Fibroblast of mammary gland (primary cell): ENCODE measurements around the gene U2AF2.

Experiments
- DNase-seq: peaks from one replicate; pipeline ENCODE4 v3.0.0-alpha.2; 2010; ENCODE audit warnings: low read depth
- H3K4me3 ChIP-seq: 2 replicates; pipeline ENCODE4 v1.5.1; 2011; ENCODE audit warnings: low read depth, mild to moderate bottlenecking, low read length, moderate library complexity; ENCODE audit not compliant: control insufficient read depth
- TF ChIP-seq, protein P1 (sequence below): conservative IDR thresholded peaks from 2 replicates; pipeline ENCODE4 v1.5.1; 2011; ENCODE audit warnings: low read depth, low read length, inconsistent platforms; ENCODE audit not compliant: control insufficient read depth, insufficient read depth

The U2AF2 gene

DNA sequence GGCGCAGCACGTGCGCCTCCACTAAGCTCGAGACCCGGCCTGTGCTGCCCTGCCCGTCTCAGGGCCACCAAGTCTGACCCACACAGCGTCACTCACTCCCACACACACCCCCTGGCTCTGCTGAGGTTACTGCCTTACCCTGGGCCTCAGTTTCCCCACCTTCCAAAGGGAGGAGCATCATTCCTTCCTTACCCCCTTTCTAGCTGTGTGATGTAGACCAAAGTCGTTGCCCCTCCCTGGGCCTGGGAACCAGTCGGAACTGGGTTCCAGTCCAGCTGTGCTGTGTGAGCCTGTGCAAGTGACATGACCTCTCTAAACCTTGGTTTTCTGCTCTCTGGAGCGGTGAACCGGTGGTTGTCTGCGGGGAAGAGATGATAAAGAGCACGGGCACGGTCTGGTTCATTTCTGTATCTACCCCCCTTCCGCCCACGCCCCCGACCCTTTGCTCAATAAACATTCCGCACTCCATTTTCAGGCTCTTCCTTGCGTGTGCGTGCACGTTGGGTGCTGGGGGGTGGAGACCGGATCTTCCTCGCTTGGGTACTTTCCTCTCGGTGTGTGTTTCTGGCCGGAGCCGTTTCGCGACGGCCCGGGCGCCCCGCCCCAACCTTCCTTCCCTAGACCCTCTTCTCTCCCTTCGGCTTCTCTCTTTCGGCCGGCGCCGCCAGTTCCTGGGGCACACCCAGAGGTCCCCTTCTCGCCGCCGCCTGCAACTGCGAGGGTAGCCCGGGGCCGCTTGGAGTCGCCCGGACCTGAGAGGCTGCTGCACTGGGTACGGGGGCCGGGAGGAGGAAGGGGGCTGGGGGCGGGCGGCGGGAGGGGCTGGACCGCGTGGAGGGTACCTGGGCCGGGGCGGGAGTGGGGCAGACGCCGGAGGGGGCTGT, 11.6 kb upstream of the U2AF2 start, which contains the start of gene ZNF581:
Gene ZNF581, plus strand, starts transcription at position 647 of the 884 bp plus-strand sequence. CDS start 923 bp downstream, outside the sequence.
- peak within 1 kb of the TSS; percentile 77 for H3K4me3 ChIP-seq
- peak; percentile 72 for DNase-seq
- TF ChIP-seq, protein P1, sequence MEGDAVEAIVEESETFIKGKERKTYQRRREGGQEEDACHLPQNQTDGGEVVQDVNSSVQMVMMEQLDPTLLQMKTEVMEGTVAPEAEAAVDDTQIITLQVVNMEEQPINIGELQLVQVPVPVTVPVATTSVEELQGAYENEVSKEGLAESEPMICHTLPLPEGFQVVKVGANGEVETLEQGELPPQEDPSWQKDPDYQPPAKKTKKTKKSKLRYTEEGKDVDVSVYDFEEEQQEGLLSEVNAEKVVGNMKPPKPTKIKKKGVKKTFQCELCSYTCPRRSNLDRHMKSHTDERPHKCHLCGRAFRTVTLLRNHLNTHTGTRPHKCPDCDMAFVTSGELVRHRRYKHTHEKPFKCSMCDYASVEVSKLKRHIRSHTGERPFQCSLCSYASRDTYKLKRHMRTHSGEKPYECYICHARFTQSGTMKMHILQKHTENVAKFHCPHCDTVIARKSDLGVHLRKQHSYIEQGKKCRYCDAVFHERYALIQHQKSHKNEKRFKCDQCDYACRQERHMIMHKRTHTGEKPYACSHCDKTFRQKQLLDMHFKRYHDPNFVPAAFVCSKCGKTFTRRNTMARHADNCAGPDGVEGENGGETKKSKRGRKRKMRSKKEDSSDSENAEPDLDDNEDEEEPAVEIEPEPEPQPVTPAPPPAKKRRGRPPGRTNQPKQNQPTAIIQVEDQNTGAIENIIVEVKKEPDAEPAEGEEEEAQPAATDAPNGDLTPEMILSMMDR = no peak

DNA sequence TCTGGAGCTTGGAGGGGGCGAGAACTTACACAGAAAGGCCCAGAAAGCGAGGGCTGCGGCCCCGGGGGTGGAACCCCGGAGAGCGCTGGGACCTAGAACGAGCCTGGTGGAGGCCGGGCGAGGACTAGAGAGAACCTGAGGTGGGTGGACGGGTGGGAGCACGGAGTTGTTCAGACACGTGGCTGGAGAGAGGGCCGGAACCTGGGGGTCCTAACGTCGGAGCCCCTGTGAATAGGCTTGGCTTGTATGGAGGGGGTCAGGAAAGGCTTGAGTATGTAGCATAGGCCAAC, 11.0 kb upstream of the U2AF2 start:
- H3K4me3 ChIP-seq = peak overlapping the region; percentile 77
- TF ChIP-seq, protein P1 = no peak
- no peak for DNase-seq

DNA sequence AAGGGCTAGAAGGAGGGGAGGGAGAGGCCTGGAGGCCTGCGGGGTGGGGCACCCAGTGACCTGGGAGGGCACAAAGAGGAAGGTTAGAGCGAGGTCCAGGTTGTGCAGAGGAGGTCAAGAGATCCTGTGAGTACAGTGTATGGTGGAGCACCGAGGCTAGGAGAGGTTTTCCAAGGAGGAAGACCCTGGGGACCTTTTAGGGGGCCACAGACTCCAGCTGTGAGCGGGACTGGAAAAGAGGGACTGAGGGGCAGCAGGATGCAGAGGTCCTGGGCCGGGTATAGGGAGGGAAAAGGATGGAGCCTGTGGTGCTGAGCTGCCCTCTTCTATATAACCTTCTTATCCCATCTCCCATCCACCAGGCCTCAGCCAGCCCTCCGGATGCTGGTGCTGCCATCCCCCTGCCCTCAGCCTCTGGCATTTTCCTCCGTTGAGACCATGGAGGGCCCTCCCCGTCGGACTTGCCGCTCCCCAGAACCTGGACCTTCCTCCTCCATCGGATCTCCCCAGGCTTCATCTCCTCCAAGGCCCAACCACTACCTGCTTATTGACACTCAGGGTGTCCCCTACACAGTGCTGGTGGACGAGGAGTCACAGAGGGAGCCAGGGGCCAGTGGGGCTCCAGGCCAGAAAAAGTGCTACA, 10.5 kb upstream of the U2AF2 start:
- DNase-seq = no peak
- TF ChIP-seq, protein P1 = no peak
- peak overlapping the region; percentile 77 for H3K4me3 ChIP-seq

DNA sequence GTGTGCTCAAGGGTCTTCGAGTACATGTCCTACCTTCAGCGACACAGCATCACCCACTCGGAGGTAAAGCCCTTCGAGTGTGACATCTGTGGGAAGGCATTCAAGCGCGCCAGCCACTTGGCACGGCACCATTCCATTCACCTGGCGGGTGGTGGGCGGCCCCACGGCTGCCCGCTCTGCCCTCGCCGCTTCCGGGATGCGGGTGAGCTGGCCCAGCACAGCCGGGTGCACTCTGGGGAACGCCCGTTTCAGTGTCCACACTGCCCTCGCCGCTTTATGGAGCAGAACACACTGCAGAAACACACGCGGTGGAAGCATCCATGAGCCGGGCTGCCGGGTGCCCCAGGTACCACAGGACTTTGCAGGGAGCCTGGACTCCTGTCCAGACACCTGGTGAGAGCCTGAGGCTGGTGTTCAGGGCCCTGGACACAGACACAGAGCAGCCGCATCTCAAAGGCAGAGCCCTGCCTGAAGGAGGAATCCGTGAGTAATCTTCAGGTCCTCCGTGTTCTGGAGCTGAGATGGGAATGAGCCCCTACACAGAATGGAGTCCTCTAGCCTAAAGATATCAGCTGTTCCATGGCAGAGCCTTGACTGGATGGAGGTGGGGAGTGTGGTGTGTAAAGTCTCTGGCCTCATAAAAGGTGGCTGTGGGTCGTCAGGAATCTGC, 9.9 kb upstream of the U2AF2 start:
- peak overlapping the region; percentile 77 for H3K4me3 ChIP-seq
- TF ChIP-seq, protein P1 = no peak
- no peak for DNase-seq

DNA sequence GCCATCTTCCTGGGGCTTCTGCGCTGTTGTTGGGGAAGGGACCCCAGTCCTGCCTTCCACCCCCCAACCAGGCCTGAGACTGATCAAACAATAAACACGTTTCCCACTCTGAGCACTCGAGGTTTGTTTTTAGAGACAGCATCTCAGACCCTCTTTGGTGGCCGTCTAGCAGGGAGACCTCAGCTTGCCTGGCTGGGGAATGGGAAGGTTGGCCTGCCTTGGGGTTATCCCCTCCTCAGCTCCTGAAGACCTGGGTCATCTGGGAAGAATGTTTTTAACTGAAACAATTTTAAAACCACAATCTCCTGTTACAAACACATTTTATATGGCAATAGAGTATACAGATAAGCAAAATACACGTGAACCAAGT, 9.3 kb upstream of the U2AF2 start:
- DNase-seq = no peak
- H3K4me3 ChIP-seq = no peak overlapping the region
- TF ChIP-seq, protein P1 = no peak

DNA sequence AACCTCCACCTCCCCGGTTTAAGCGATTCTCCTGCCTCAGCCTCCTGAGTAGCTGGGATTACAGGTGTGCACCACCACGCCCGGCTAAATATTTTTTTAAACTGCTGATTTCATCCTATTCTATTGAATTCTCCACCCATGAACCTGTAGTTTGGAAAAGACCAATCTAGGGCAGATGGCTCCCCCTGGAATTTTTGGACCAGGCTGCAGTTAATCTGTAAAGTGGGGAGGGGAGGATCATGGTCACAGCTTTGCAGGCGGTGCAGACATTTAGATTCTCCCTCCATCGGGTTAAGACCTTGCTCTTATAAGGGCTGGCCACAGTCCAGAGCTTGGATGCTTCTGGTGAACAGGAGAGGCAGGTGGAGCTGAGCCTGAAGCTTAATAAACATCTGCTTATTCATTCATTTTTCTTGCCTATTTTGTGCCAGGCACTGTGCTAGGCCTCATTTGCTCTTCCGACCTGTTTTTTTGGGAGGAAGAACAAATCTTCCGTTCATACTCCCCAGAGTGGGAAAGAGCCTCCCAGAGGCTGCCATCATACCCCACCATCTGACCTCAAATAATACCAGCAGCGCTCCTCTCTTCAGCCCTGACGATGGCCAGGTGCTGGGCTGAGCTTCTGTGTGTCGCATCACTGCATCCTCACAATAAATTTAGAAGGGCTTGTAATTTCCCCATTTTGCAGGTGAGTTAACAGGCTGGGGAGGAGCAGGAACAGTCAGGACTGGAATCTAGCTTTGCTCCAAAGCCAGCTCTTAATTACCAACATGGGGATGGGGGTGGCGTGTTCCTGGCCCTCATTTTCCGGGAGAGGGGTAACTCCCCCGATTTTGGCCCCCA, 7.7 kb upstream of the U2AF2 start:
- TF ChIP-seq, protein P1 = no peak
- H3K4me3 ChIP-seq = peak overlapping the region; percentile 59
- DNase-seq = no peak
